ENCODE data around the gene SOX6.
"Not testable (repeated sequence)": the region's sequence is repeated elsewhere in the genome, so short reads cannot be mapped to it uniquely, and the experiment has no call there.

Gene SOX6

GRCh38 chr11:16040151-16040550 is 316.2 kb downstream of the SOX6 start:
- DNase-seq (ENCODE audit: low read depth) = no peak
- no peak overlapping the region for H3K4me3 ChIP-seq (ENCODE audit: low read length)
- TF ChIP-seq CTCF (IDR thresholded peaks at IDR 0.05; ENCODE audit: insufficient read depth, low read depth, low read length, missing control alignments) = no peak

GRCh38 chr11:16037179-16037578 is 319.2 kb downstream of the SOX6 start:
- no peak overlapping the region for H3K4me3 ChIP-seq (ENCODE audit: low read length)
- no peak for DNase-seq (ENCODE audit: low read depth)
- no peak for TF ChIP-seq CTCF (IDR thresholded peaks at IDR 0.05; ENCODE audit: insufficient read depth, low read depth, low read length, missing control alignments)

GRCh38 chr11:16036218-16036617 is 320.1 kb downstream of the SOX6 start:
- DNase-seq (ENCODE audit: low read depth) = no peak
- H3K4me3 ChIP-seq (ENCODE audit: low read length) = no peak overlapping the region
- TF ChIP-seq CTCF (IDR thresholded peaks at IDR 0.05; ENCODE audit: insufficient read depth, low read depth, low read length, missing control alignments) = no peak

GRCh38 chr11:16034074-16034473 is 322.3 kb downstream of the SOX6 start:
- TF ChIP-seq CTCF (IDR thresholded peaks at IDR 0.05; ENCODE audit: insufficient read depth, low read depth, low read length, missing control alignments) = no peak
- no peak for DNase-seq (ENCODE audit: low read depth)
- no peak overlapping the region for H3K4me3 ChIP-seq (ENCODE audit: low read length)

GRCh38 chr11:16032974-16033373 is 323.4 kb downstream of the SOX6 start:
- no peak overlapping the region for H3K4me3 ChIP-seq (ENCODE audit: low read length)
- DNase-seq (ENCODE audit: low read depth) = no peak
- TF ChIP-seq CTCF (IDR thresholded peaks at IDR 0.05; ENCODE audit: insufficient read depth, low read depth, low read length, missing control alignments) = no peak

GRCh38 chr11:16031210-16031609 is 325.1 kb downstream of the SOX6 start:
- TF ChIP-seq CTCF (IDR thresholded peaks at IDR 0.05; ENCODE audit: insufficient read depth, low read depth, low read length, missing control alignments) = no peak
- no peak overlapping the region for H3K4me3 ChIP-seq (ENCODE audit: low read length)
- no peak for DNase-seq (ENCODE audit: low read depth)

- H3K4me3 ChIP-seq (ENCODE audit: low read length) = no peak overlapping the region
- no peak for DNase-seq (ENCODE audit: low read depth)
- no peak for TF ChIP-seq CTCF (IDR thresholded peaks at IDR 0.05; ENCODE audit: insufficient read depth, low read depth, low read length, missing control alignments)
These were observed 325.7 kb downstream of the SOX6 start for GRCh38 chr11:16030664-16031063.

GRCh38 chr11:16029151-16029550 is 327.2 kb downstream of the SOX6 start:
- not testable (repeated sequence) for H3K4me3 ChIP-seq (ENCODE audit: low read length); DNase-seq (ENCODE audit: low read depth)
